HL-60/S4 treated with retinoic acid at 250 ng/mL for 4 days and 3 days (cell line): ENCODE measurements around the gene HLA-G.

Source experiments
- in situ Hi-C: fragments of 300-500 bp; cut with MboI; formaldehyde crosslinking; loops from 2 replicates; pipeline ENCODE4 v1.7.0; 2022; ENCODE audit warnings: low sequenced_read_pairs

The HLA-G gene

DNA sequence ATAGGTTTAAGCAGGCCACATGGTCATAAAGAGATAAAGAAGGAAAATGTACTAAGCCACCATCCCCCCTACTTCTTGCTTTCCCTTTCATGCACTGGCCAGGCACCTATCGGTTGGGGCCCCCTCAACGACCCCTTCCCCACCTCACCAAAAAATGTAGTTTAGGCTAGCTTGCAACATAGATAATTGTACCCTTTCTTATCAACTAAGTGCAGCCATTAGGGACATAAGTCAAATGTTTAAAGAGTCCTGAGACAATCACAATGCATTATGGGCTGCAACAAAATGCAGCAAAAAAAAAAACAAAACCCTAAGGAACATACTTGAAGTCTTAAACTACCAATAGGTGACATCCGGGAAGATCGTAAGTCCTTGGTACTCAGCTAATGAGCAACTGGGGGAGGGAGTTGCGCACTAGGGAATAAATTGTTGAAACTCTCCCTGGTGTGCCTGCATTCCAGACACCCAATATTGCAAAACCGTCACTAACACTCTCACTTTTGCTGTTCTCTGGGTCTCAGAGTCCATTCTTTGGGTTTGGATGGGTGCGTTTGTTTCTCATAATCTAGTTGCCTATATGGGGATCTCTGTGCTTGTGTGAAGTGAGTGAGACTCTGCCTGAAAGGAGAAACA is 12.4 kb upstream of the HLA-G start:
- in situ Hi-C loops = no loop called here

DNA sequence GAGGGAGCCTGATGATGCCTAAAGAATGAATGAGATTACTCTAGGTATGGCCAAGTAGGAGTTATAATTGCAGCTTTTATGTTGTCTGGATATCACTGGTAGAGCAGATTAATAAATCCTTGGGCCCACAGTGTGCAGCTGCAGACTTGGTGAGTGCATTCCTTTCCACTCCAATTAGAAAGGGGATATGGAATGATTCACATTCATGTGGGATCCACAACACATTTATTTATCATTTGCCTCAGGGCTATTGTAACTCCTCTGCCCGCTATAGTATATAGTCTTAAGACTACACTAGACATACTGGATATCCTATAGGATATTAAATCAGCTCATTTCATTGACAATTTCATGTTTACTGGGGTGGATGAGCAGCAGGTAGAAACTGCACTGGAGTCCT is 11.6 kb upstream of the HLA-G start:
- in situ Hi-C loops = no loop called here

GRCh38 chr6:29818892-29819291 is 8.7 kb upstream of the HLA-G start:
- in situ Hi-C loops = no loop called here

DNA sequence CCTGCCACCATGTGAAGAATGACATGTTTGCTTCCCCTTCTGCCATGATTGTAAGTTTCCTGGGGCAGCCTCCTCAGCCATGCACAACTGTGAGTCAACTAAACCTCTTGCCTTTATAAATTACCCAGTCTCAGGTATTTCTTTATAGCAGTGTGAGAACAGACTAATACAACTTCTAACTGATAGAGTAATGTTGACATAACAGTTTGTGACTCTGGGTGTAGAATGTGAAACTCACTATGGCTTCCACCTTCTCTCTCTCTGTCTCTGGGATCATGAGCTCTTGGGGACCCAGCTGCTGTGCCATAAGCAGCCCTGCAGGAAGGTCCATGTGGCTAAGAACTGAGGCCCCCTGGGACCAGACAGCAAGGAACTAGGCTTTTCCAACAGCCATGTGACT is 3.5 kb upstream of the HLA-G start:
- in situ Hi-C loops = no loop called here

GRCh38 chr6:29825848-29826247 is 1.8 kb upstream of the HLA-G start:
- in situ Hi-C loops = no loop called here

GRCh38 chr6:29826271-29826670 is 1.4 kb upstream of the HLA-G start:
- in situ Hi-C loops = no loop called here

DNA sequence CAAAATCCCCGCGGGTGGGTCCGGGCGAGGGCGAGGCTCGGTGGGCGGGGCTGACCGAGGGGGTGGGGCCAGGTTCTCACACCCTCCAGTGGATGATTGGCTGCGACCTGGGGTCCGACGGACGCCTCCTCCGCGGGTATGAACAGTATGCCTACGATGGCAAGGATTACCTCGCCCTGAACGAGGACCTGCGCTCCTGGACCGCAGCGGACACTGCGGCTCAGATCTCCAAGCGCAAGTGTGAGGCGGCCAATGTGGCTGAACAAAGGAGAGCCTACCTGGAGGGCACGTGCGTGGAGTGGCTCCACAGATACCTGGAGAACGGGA is 809 bp downstream of the HLA-G start:
- in situ Hi-C loops = no loop called here

- in situ Hi-C loops = no loop called here
These were observed 2.1 kb downstream of the HLA-G start for GRCh38 chr6:29829766-29830165.

GRCh38 chr6:29830409-29830808 is 2.8 kb downstream of the HLA-G start:
- in situ Hi-C loops = no loop called here

- in situ Hi-C loops = no loop called here
These were observed 4.2 kb downstream of the HLA-G start for GRCh38 chr6:29831776-29832175.

GRCh38 chr6:29834564-29835436 is 7.2 kb downstream of the HLA-G start:
- in situ Hi-C loops = no loop called here

- in situ Hi-C loops = loop anchor here (10.0 kb wide), 1 partner anchor 165 kb away; no protein-coding TSS in a partner anchor
These were observed 12.3 kb downstream of the HLA-G start for GRCh38 chr6:29839917-29840316.

- in situ Hi-C loops = loop anchor here (10.0 kb wide), 1 partner anchor 164 kb away; no protein-coding TSS in a partner anchor
These were observed 13.4 kb downstream of the HLA-G start for GRCh38 chr6:29841030-29841429.

DNA sequence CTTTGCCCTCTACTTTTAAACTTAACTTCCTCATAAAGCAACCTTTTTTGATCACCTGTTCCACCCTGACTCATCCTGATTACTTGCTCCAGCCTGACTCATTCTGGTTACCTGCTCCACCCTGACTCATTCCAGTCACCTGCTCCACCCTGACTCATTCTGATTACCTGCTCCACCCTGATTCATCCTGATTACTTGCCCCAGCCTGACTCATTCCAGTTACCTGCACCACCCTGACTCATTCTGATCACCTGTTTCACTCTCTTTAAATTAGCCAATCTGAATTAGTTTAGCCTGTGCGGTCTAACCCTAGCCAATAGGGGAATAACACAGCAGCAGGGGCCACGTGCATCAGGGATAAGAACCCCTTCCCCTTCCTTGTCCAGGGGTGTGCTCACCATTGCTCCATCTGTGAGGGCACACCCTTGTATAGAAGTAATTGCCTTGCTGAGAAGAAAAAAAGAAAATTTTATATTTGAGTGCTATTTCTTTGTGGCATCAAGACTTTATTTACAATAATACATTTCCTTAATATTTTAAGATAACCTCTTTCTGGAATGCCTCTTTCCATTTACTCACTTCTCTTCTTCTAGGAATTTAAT is 17.9 kb downstream of the HLA-G start:
- in situ Hi-C loops = loop anchor here (10.0 kb wide), 1 partner anchor 159 kb away; no protein-coding TSS in a partner anchor

GRCh38 chr6:29847871-29848630 is 20.4 kb downstream of the HLA-G start:
- in situ Hi-C loops = loop anchor here (10.0 kb wide), 1 partner anchor 157 kb away; no protein-coding TSS in a partner anchor

DNA sequence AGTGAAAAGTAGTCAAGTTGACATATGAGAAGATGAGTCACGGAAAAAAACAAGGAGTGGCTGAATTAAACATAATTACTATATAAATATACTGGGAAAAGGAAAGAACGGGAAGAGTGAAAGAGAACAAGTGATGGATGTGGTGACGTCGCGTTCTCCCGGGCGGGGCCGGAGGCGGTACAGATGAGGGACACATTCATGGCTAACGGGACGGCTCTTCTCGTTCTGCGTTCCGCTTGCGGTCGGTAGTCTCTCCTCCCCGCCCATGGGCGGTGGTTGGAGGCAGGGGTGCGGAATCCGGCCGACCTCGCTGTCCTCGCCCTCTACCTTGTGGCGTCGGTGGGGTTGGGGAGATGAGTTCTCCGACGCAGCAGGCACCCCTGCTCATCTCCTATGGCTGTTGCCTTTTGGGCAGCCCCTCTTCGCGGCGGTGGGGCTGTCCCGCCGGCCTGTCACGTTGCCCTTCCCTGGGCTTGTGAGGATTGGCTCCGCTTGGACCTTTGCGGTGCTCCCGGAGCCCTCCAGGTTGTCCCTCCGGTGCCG is 22.5 kb downstream of the HLA-G start:
- in situ Hi-C loops = no loop called here

GRCh38 chr6:29851190-29851589 is 23.6 kb downstream of the HLA-G start:
- in situ Hi-C loops = no loop called here

- in situ Hi-C loops = no loop called here
These were observed 25.6 kb downstream of the HLA-G start for GRCh38 chr6:29853245-29853644.

DNA sequence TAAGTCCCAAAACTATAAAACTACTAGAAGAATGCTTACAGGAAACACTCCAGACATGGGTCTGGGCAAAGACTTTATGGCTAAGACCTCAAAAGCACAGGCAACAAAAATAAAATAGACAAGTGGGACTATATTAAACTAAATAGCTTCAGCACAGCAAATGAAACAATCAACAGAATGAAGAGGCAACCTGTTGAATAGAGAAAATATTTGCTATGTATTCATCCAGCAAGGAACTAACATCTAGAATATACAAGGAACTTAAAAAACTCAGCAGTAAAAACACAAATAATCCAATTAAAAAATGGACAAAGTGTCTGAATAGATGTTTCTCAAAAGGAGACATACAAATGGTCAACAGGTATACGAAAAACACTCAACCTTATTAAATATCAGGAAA is 30.4 kb downstream of the HLA-G start:
- in situ Hi-C loops = no loop called here

- in situ Hi-C loops = no loop called here
These were observed 34.1 kb downstream of the HLA-G start for GRCh38 chr6:29861521-29862255.
